Cardiac fibroblast (primary cell): ENCODE data around the gene CCDC38.

Experiments used
- DNase-seq, 2 donors: peaks; one replicate each; pipeline versions ENCODE4 v3.0.0 to v3.0.0-alpha.2; 2010; ENCODE audit warnings: low read depth in 2 of 2
- H3K4me3 ChIP-seq, 2 donors: replicated peaks in 1 of 2; 1 replicate in 1 of 2; 2 replicates in 1 of 2; pipeline ENCODE4 v1.5.1; 2011; ENCODE audit warnings: low read depth in 2 of 2, low read length in 2 of 2, mild to moderate bottlenecking in 2 of 2, moderate library complexity in 1 of 2
- TF ChIP-seq, protein P1 (sequence below): IDR thresholded peaks from one replicate; pipeline ENCODE4 v1.5.1; 2011; ENCODE audit warnings: low read depth, mild to moderate bottlenecking, low read length, inconsistent platforms

CCDC38 gene

DNA sequence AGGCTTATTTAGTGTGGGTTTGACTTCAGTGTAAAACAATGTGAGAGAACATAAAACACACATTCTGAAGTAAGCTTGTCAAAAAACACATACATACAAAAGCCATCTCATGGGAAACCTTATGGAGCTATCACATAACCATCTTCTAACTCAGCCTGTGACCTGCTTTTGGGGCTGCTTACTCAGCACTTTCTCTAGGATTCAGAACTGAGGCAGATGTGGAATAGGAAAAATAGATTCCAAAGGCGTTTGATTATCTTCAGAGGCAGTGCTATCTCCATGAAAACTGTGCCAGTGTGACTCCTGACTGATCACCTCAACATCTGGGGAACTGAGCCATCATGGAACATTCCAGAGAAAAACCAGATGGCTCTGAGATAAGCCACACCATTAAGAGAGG is 40.2 kb upstream of the CCDC38 start:
- H3K4me3 ChIP-seq = no peak overlapping the region
- no peak for DNase-seq
- TF ChIP-seq, protein P1, sequence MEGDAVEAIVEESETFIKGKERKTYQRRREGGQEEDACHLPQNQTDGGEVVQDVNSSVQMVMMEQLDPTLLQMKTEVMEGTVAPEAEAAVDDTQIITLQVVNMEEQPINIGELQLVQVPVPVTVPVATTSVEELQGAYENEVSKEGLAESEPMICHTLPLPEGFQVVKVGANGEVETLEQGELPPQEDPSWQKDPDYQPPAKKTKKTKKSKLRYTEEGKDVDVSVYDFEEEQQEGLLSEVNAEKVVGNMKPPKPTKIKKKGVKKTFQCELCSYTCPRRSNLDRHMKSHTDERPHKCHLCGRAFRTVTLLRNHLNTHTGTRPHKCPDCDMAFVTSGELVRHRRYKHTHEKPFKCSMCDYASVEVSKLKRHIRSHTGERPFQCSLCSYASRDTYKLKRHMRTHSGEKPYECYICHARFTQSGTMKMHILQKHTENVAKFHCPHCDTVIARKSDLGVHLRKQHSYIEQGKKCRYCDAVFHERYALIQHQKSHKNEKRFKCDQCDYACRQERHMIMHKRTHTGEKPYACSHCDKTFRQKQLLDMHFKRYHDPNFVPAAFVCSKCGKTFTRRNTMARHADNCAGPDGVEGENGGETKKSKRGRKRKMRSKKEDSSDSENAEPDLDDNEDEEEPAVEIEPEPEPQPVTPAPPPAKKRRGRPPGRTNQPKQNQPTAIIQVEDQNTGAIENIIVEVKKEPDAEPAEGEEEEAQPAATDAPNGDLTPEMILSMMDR = no peak

DNA sequence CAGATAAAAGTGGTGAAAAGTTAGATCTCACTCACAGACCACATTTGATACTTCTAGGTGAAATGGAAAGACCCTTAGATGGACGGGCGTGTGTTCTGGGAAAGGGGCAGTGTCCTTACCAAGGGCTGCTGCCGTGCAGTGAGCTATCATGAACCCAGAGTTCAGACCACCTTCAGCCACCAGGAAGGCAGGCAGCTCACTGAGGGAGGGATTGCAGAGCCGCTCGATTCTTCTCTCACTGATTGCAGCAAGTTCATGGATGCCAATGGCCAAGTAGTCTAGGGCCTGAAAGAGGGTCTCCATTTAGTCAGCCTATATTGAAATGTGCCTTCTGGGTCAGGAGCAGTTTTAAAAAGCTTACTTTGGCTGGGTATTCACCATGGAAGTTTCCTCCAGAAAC is 38.0 kb upstream of the CCDC38 start:
- DNase-seq = no peak
- no peak overlapping the region for H3K4me3 ChIP-seq
- TF ChIP-seq, protein P1 = no peak

DNA sequence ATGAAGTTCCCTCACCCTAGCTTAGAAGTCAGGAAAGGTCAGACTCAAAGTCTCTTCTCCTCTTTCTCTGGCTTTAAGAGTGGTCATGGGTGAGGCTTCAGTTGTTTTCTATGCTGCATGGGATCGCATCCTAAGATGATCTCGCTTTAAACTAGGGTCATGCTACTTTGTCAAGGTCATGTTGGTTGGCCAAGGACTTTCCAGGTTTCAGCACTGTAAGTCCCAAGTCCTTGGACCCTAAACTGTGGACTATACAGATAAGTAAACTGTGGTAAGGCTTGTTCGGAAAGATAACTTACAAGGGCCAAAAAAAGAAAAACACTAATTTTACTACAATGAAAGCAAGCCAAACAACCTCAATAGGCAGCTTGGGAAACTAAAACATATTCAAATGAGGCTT is 36.4 kb upstream of the CCDC38 start:
- DNase-seq = no peak
- TF ChIP-seq, protein P1 = no peak

DNA sequence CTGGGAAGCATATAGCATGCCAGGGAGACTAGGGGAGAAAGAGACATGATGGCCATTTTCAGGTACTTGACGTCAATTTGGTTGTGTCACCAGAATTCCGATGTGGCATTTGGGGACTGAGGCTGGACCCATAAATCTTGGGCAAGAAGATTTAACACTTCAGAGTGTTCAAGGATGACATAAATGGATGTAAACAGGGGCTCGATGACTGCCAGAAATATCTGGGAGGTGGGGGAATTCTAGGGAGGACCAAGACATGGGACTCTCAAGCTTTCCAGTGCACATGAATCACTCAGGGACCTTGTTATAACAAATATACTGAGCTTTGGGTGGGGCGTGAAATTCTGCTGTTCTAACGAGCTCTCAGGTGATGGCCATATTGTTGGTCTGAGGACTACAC is 35.9 kb upstream of the CCDC38 start:
- TF ChIP-seq, protein P1 = no peak
- H3K4me3 ChIP-seq = no peak overlapping the region
- DNase-seq = no peak

More for the DNA sequence above, 36.4 kb upstream of the CCDC38 start:
- H3K4me3 ChIP-seq = no peak overlapping the region

DNA sequence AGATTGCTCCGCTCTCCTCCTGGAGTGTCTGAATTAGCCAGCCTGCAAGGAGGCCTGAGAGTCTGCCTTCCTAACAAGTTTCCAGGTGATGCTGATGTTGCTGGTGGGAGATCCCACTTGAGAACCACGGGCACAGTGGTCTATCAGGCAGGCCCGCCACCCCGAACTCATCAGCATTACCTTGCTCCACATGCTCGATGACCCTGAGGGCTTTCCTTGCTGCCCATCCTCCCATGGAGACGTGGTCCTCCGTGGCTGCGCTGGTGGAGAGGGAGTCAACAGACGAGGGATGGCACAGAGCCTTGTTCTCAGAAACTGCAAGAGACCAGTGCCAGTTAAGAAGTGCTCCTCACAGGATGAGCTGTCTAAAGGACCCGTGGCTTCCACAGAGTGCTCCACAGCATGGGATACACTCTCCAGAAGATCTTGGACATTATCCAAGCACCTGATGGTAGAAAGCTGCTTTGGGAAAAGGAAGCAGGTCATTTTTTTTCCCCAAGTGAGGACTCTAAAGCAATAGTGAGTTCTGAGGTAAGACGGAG is 35.4 kb upstream of the CCDC38 start:
- no peak overlapping the region for H3K4me3 ChIP-seq
- no peak for DNase-seq
- TF ChIP-seq, protein P1 = no peak

DNA sequence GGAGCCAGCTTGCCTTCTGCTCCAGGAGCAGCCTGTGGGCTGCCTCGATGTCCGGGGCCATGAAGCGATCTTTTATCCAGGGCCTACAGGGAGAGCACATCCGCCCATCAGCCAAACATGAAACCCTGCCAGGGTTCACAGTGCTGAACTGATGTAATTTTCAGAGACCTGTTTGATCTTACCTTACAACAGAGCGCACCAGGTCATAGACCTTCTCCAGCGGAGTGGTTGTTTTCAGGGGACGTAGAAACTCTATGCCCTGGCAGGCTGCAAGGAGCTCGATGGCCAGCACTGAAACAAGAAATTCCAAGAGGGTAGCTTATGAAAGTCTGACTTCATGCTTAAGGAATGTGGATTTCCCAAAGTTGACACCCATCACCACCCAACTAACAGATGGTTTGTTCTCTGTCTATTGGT is 34.0 kb upstream of the CCDC38 start:
- peak; percentile 26 to 51 for DNase-seq
- TF ChIP-seq, protein P1 = no peak
- H3K4me3 ChIP-seq = no peak overlapping the region

DNA sequence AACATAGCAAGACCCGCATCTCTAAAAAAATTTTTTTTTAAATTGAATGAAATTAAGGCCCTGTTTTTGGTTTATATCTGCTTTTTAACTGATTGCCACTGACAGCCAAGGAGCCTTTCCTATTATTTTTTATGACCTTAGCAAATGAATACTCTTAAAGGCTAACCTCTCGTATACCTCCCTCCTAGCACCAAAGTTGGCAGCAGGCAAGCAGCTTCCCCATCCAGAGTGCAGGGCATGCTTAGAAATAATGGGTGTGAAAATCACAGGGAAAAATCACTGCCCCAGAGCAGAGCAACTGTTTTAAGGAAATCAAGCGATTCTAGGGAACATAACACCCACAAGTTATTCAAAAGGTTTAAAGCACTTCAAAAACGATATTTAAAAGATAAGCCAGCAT is 33.1 kb upstream of the CCDC38 start:
- DNase-seq = no peak
- no peak overlapping the region for H3K4me3 ChIP-seq
- TF ChIP-seq, protein P1 = no peak
